IMR-90 (cell line): ENCODE data around the gene SPATA31D4. TPM values are rescaled to one million over a fixed set of nuclear protein-coding genes. Genes with fewer than 3 reads are reported as not detected.
"Not testable (repeated sequence)": the region's sequence is repeated elsewhere in the genome, so short reads cannot be mapped to it uniquely, and the experiment has no call there.

Source experiments
- ATAC-seq: fragments of 200-7000 bp; cut with Tn5 transposase; 2 replicates; pipeline ENCODE4 v1.9.1; 2020; ENCODE audit warnings: low read depth, mild to moderate bottlenecking, moderate library complexity
- BruUV-seq: library from RNA; stranded (reverse); fragments of 400-500 nt; replicated peaks from 2 replicates; lab custom pipeline; 2021; lab: Mats Ljungman, UMichigan
- CTCF ChIA-PET: fragments of 300-600 bp; formaldehyde crosslinking; extraction: SDS; loops from one replicate; lab custom pipeline; 2021; ENCODE audit warnings: antibody characterized with exemption; lab: Yijun Ruan, JAX
- POLR2A ChIA-PET: fragments of 300-600 bp; sonication (Branson Sonifier 250); formaldehyde crosslinking; loops from one replicate; lab custom pipeline; 2022; ENCODE audit warnings: antibody characterized with exemption; ENCODE audit not compliant: unreplicated experiment; lab: Charles Lee
- DNase-seq: peaks from one replicate; pipeline ENCODE4 v3.0.0; 2013
- H2AFZ ChIP-seq: replicated peaks from 2 replicates; pipeline ENCODE3; 2013; ENCODE audit warnings: low read length, mild to moderate bottlenecking; ENCODE audit not compliant: poor library complexity
- H2AK5ac ChIP-seq: 2 replicates; pipeline ENCODE4 v1.6.1; 2013; ENCODE audit warnings: low read depth, low read length, inconsistent platforms
- H2AK9ac ChIP-seq: replicated peaks from 2 replicates; pipeline ENCODE3; 2013; ENCODE audit warnings: mild to moderate bottlenecking, low read depth, low read length, moderate library complexity; ENCODE audit not compliant: poor library complexity
- H2BK120ac ChIP-seq: 2 replicates; pipeline ENCODE4 v1.6.1; 2013; ENCODE audit warnings: low read depth, low read length, inconsistent platforms
- H2BK15ac ChIP-seq: 3 replicates; pipeline ENCODE4 v1.6.1; 2013; ENCODE audit warnings: low read depth, low read length, inconsistent platforms
- H2BK20ac ChIP-seq: 2 replicates; pipeline ENCODE4 v1.6.1; 2013; ENCODE audit warnings: low read depth, mild to moderate bottlenecking, inconsistent platforms, low read length, moderate library complexity
- H2BK5ac ChIP-seq: 2 replicates; pipeline ENCODE4 v1.6.1; 2013; ENCODE audit warnings: mild to moderate bottlenecking, low read depth, low read length, inconsistent platforms; ENCODE audit not compliant: poor library complexity, severe bottlenecking
- H3K14ac ChIP-seq: replicated peaks from 2 replicates; pipeline ENCODE4 v1.6.1; 2013; ENCODE audit warnings: low read depth, low read length, inconsistent platforms
- H3K18ac ChIP-seq: 2 replicates; pipeline ENCODE4 v1.6.1; 2013; ENCODE audit warnings: low read depth, low read length, control low read depth
- H3K23ac ChIP-seq: 2 replicates; pipeline ENCODE4 v1.6.1; 2013; ENCODE audit warnings: low read depth, low read length, inconsistent platforms
- H3K27ac ChIP-seq: 2 replicates; pipeline ENCODE4 v1.5.1; 2013; ENCODE audit warnings: mild to moderate bottlenecking, control low read depth, low read length; ENCODE audit not compliant: insufficient read depth
- H3K27me3 ChIP-seq: 2 replicates; pipeline ENCODE4 v1.6.1; 2013; ENCODE audit warnings: low read length; ENCODE audit not compliant: control insufficient read depth, insufficient read depth
- H3K36me3 ChIP-seq: 2 replicates; pipeline ENCODE4 v1.6.1; 2013; ENCODE audit warnings: low read length, mixed read lengths; ENCODE audit not compliant: control insufficient read depth, insufficient read depth
- H3K4ac ChIP-seq: 2 replicates; pipeline ENCODE4 v1.6.1; 2013; ENCODE audit warnings: low read depth, low read length, inconsistent platforms
- H3K4me1 ChIP-seq: 2 replicates; pipeline ENCODE4 v1.6.1; 2013; ENCODE audit warnings: low read length, mixed read lengths; ENCODE audit not compliant: control insufficient read depth, insufficient read depth
- H3K4me2 ChIP-seq: 2 replicates; pipeline ENCODE4 v1.6.1; 2013; ENCODE audit warnings: low read depth, mild to moderate bottlenecking, control low read depth, low read length, moderate library complexity
- H3K4me3 ChIP-seq: 2 replicates; pipeline ENCODE4 v1.5.1; 2013; ENCODE audit warnings: low read depth, mild to moderate bottlenecking, control low read depth, low read length, moderate library complexity; ENCODE audit not compliant: insufficient read depth
- H3K56ac ChIP-seq: 2 replicates; pipeline ENCODE4 v1.6.1; 2013; ENCODE audit warnings: low read length, inconsistent platforms; ENCODE audit not compliant: insufficient read depth; ENCODE audit errors: extremely low read depth
- H3K79me1 ChIP-seq, 2 experiments: 2 replicates each; pipeline ENCODE4 v1.6.1; 2013; ENCODE audit warnings: low read length in 2 of 2, inconsistent platforms in 1 of 2, low read depth in 1 of 2
- H3K9ac ChIP-seq: 2 replicates; pipeline ENCODE4 v1.6.1; 2013; ENCODE audit warnings: low read depth, low read length, control low read depth
- H3K9me1 ChIP-seq: 2 replicates; pipeline ENCODE4 v1.6.1; 2013; ENCODE audit warnings: low read length, inconsistent platforms; ENCODE audit not compliant: insufficient read depth
- H3K9me3 ChIP-seq: 2 replicates; pipeline ENCODE4 v1.6.1; 2013; ENCODE audit warnings: low read length; ENCODE audit not compliant: control insufficient read depth, insufficient read depth
- H4K20me1 ChIP-seq: 2 replicates; pipeline ENCODE4 v1.6.1; 2013; ENCODE audit warnings: low read length, inconsistent platforms; ENCODE audit not compliant: insufficient read depth
- H4K5ac ChIP-seq: 2 replicates; pipeline ENCODE4 v1.6.1; 2013; ENCODE audit warnings: mild to moderate bottlenecking, low read depth, low read length, control low read depth
- H4K8ac ChIP-seq, 2 experiments: 2 replicates each; pipeline ENCODE4 v1.6.1; 2013; ENCODE audit warnings: low read depth in 2 of 2, low read length in 2 of 2, control low read depth in 1 of 2, inconsistent platforms in 1 of 2
- H4K91ac ChIP-seq: 2 replicates; pipeline ENCODE4 v1.6.1; 2013; ENCODE audit warnings: low read depth, low read length, inconsistent platforms; ENCODE audit not compliant: insufficient read depth
- WGBS, 2 experiments: methylation state at CpG; one replicate each; pipeline versions ENCODE4 v1.1.5 to v1.1.7; 2013; ENCODE audit warnings: missing lambda C conversion rate in 2 of 2; ENCODE audit not compliant: insufficient read length in 1 of 2; ENCODE audit errors: extremely low coverage in 2 of 2; 5-methylcytosine and 5-hydroxymethylcytosine counted together
- dilution Hi-C: fragments of 300-500 bp; cut with HindIII; formaldehyde crosslinking; loops from one replicate; pipeline ENCODE4 v1.14.3; 2018; ENCODE audit warnings: low sequenced_read_pairs; ENCODE audit not compliant: unreplicated experiment
- in situ Hi-C: fragments of 300-500 bp; cut with MboI; formaldehyde crosslinking; loops from 3 replicates; pipeline ENCODE4 v1.14.3; 2019; ENCODE audit warnings: low sequenced_read_pairs, inconsistent platforms, mixed read lengths
- intact Hi-C: fragments of 100-400 bp; cut with micrococcal nuclease; formaldehyde crosslinking; loops from 2 replicates; pipeline ENCODE4 v1.10.0; 2022
- polyA plus RNA-seq, 3 experiments: library from polyadenylated mRNA; depleted of rRNA; stranded (reverse); fragments of >200 nt; gene quantifications; 2 replicates each; pipeline ENCODE4 v1.2.3, GENCODE V29; 2012; ENCODE audit warnings: low replicate concordance in 1 of 3
- total RNA-seq: library from RNA; depleted of rRNA; stranded (reverse); fragments of >200 nt; gene quantifications from 2 replicates; pipeline ENCODE4 v1.2.3, GENCODE V29; 2012

The SPATA31D4 gene
- total and polyA plus RNA-seq, 2 of the 4 experiments (the other 2 are of a cell fraction): not detected

GRCh38 chr9:81948650-81949049, 20.4 kb downstream of the SPATA31D4 start:
- intact Hi-C loops: not testable (repeated sequence)

More at GRCh38 chr9:81948650-81949049, 20.4 kb downstream of the SPATA31D4 start:
- H3K27ac ChIP-seq, H3K18ac ChIP-seq, H4K20me1 ChIP-seq, H3K4me3 ChIP-seq, in situ Hi-C loops, ATAC-seq, H3K9ac ChIP-seq, H3K56ac ChIP-seq, H2BK20ac ChIP-seq, H3K4me1 ChIP-seq, H2AFZ ChIP-seq, H3K79me1 ChIP-seq, dilution Hi-C loops, H4K8ac ChIP-seq, H2BK15ac ChIP-seq, H3K4me2 ChIP-seq, H3K9me3 ChIP-seq, BruUV-seq, H3K23ac ChIP-seq, POLR2A ChIA-PET, H4K91ac ChIP-seq, H2BK120ac ChIP-seq, DNase-seq, H2AK9ac ChIP-seq, H3K9me1 ChIP-seq, H3K14ac ChIP-seq, H3K36me3 ChIP-seq, H3K4ac ChIP-seq, H2BK5ac ChIP-seq, H4K5ac ChIP-seq, H2AK5ac ChIP-seq: not testable (repeated sequence)
- peaks cover 13% of the 10 kb centered on the region for H3K27me3 ChIP-seq
- CTCF ChIA-PET: interaction anchor here (0.6 kb wide), 1 partner anchor 600 kb away, joined by 4 read pairs; no protein-coding TSS in a partner anchor
- no CpG with 5 or more reads among the region's 3 CpGs for WGBS, 2 experiments
